H9 (cell line): ENCODE measurements around the gene POLN. TPM values are rescaled to one million over a fixed set of nuclear protein-coding genes. Genes with fewer than 3 reads are reported as not detected.

Experiments
- DNase-seq: peaks from one replicate; pipeline ENCODE4 v3.0.0-alpha.2; 2017
- H2AFZ ChIP-seq: one replicate; pipeline ENCODE4 v1.6.1; 2013; ENCODE audit warnings: mild to moderate bottlenecking, low read length, control low read depth, moderate library complexity
- H2AK5ac ChIP-seq: 2 replicates; pipeline ENCODE4 v1.6.1; 2013; ENCODE audit warnings: low read length, control low read depth, mixed read lengths; ENCODE audit not compliant: insufficient read length
- H2BK120ac ChIP-seq: one replicate; pipeline ENCODE4 v1.6.1; 2013; ENCODE audit warnings: low read depth, mild to moderate bottlenecking, low read length, control low read depth, inconsistent platforms; ENCODE audit not compliant: poor library complexity, severe bottlenecking
- H2BK12ac ChIP-seq: 2 replicates; pipeline ENCODE4 v1.6.1; 2013; ENCODE audit warnings: low read length, control low read depth, mixed read lengths, low read depth; ENCODE audit not compliant: insufficient read length
- H2BK15ac ChIP-seq: 2 replicates; pipeline ENCODE4 v1.6.1; 2013; ENCODE audit warnings: low read depth, low read length, control low read depth
- H2BK20ac ChIP-seq: one replicate; pipeline ENCODE4 v1.6.1; 2013; ENCODE audit warnings: low read depth, mild to moderate bottlenecking, low read length, control low read depth, inconsistent platforms; ENCODE audit not compliant: poor library complexity, severe bottlenecking
- H2BK5ac ChIP-seq: 2 replicates; pipeline ENCODE4 v1.6.1; 2013; ENCODE audit warnings: low read length, control low read depth, mixed read lengths; ENCODE audit not compliant: insufficient read length
- H3K14ac ChIP-seq: 2 replicates; pipeline ENCODE4 v1.6.1; 2013; ENCODE audit warnings: low read length, control low read depth; ENCODE audit not compliant: insufficient read depth
- H3K18ac ChIP-seq: 2 replicates; pipeline ENCODE4 v1.6.1; 2013; ENCODE audit warnings: low read depth, mild to moderate bottlenecking, mixed read lengths, low read length, control low read depth; ENCODE audit not compliant: insufficient read length
- H3K23ac ChIP-seq: 2 replicates; pipeline ENCODE4 v1.6.1; 2013; ENCODE audit warnings: low read length, control low read depth, mixed read lengths, low read depth; ENCODE audit not compliant: insufficient read length
- H3K23me2 ChIP-seq: 2 replicates; pipeline ENCODE4 v1.6.1; 2013; ENCODE audit warnings: low read depth, mild to moderate bottlenecking, mixed read lengths, low read length, control low read depth; ENCODE audit not compliant: insufficient read length, poor library complexity, severe bottlenecking
- H3K27ac ChIP-seq: 2 replicates; pipeline ENCODE4 v1.5.1; 2013; ENCODE audit warnings: low read length, control low read depth, mixed read lengths, low read depth; ENCODE audit not compliant: insufficient read length
- H3K27me3 ChIP-seq: 2 replicates; pipeline ENCODE4 v1.6.1; 2013; ENCODE audit warnings: low read length, control low read depth, inconsistent platforms; ENCODE audit not compliant: insufficient read depth
- H3K4ac ChIP-seq: 2 replicates; pipeline ENCODE4 v1.6.1; 2013; ENCODE audit warnings: low read depth, mild to moderate bottlenecking, control low read depth, inconsistent platforms, low read length, moderate library complexity
- H3K4me1 ChIP-seq: 2 replicates; pipeline ENCODE4 v1.6.1; 2013; ENCODE audit warnings: low read length, control low read depth, inconsistent platforms; ENCODE audit not compliant: insufficient read depth
- H3K4me2 ChIP-seq: 2 replicates; pipeline ENCODE4 v1.6.1; 2013; ENCODE audit warnings: low read length, control low read depth, mixed read lengths; ENCODE audit not compliant: insufficient read length, insufficient read depth
- H3K56ac ChIP-seq: 2 replicates; pipeline ENCODE4 v1.6.1; 2013; ENCODE audit warnings: low read depth, mild to moderate bottlenecking, mixed read lengths, low read length, control low read depth; ENCODE audit not compliant: insufficient read length
- H3K79me1 ChIP-seq: 2 replicates; pipeline ENCODE4 v1.6.1; 2013; ENCODE audit warnings: low read depth, mild to moderate bottlenecking, moderate library complexity, low read length, control low read depth, inconsistent platforms; ENCODE audit not compliant: insufficient read depth, poor library complexity, severe bottlenecking
- H3K79me2 ChIP-seq: 2 replicates; pipeline ENCODE4 v1.6.1; 2013; ENCODE audit warnings: low read length, control low read depth, inconsistent platforms; ENCODE audit not compliant: insufficient read depth
- H3K9ac ChIP-seq: 2 replicates; pipeline ENCODE4 v1.6.1; 2013; ENCODE audit warnings: low read length, control low read depth, mixed read lengths; ENCODE audit not compliant: insufficient read length; ENCODE audit errors: extremely low read depth
- H3K9me3 ChIP-seq: one replicate; pipeline ENCODE4 v1.6.1; 2013; ENCODE audit warnings: low read depth, low read length, inconsistent platforms; ENCODE audit not compliant: control insufficient read depth
- H3T11ph ChIP-seq: one replicate; pipeline ENCODE4 v1.6.1; 2013; ENCODE audit warnings: mild to moderate bottlenecking, low read length, control low read depth, inconsistent platforms
- H4K20me1 ChIP-seq: one replicate; pipeline ENCODE4 v1.6.1; 2013; ENCODE audit not compliant: control insufficient read depth, insufficient read length, insufficient read depth
- H4K5ac ChIP-seq: 2 replicates; pipeline ENCODE4 v1.6.1; 2013; ENCODE audit warnings: low read depth, mild to moderate bottlenecking, mixed read lengths, low read length, control low read depth; ENCODE audit not compliant: insufficient read length
- H4K8ac ChIP-seq: replicated peaks from 2 replicates; pipeline ENCODE4 v1.6.1; 2013; ENCODE audit warnings: low read length, control low read depth, mixed read lengths, low read depth; ENCODE audit not compliant: insufficient read length
- H4K91ac ChIP-seq: 2 replicates; pipeline ENCODE4 v1.6.1; 2013; ENCODE audit warnings: low read depth, mild to moderate bottlenecking, moderate library complexity, mixed read lengths, low read length, control low read depth; ENCODE audit not compliant: insufficient read length
- H3K27ac Mint-ChIP-seq, 3 experiments: 2 replicates in 2 of 3; 3 replicates in 1 of 3; pipeline ENCODE4 v1.8.0; 2020 to 2021; ENCODE audit warnings: mixed read lengths in 3 of 3, mild to moderate bottlenecking in 1 of 3, moderate library complexity in 1 of 3
- H3K27me3 Mint-ChIP-seq: 2 replicates; pipeline ENCODE4 v1.8.0; 2021; ENCODE audit warnings: low read depth, mild to moderate bottlenecking, moderate library complexity, mixed read lengths
- H3K36me3 Mint-ChIP-seq, 3 experiments: 2 replicates in 2 of 3; 3 replicates in 1 of 3; pipeline ENCODE4 v1.8.0; 2020 to 2021; ENCODE audit warnings: low read depth in 3 of 3, mixed read lengths in 3 of 3; ENCODE audit not compliant: insufficient read depth in 1 of 3
- H3K4me1 Mint-ChIP-seq, 2 experiments: 2 replicates each; pipeline ENCODE4 v1.8.0; 2020; ENCODE audit warnings: mixed read lengths in 2 of 2
- H3K4me3 Mint-ChIP-seq, 2 experiments: 2 replicates in 1 of 2; 3 replicates in 1 of 2; pipeline ENCODE4 v1.8.0; 2020 to 2021; ENCODE audit warnings: mild to moderate bottlenecking in 2 of 2, mixed read lengths in 2 of 2, moderate library complexity in 1 of 2
- H3K9me3 Mint-ChIP-seq, 2 experiments: 2 replicates in 1 of 2; 3 replicates in 1 of 2; pipeline ENCODE4 v1.8.0; 2020; ENCODE audit warnings: mild to moderate bottlenecking in 2 of 2, mixed read lengths in 2 of 2, moderate library complexity in 1 of 2
- WGBS: extraction: QIAGEN DNeasy Blood & Tissue Kit; methylation state at CpG from one replicate; pipeline ENCODE4 v1.1.7; 2013; ENCODE audit warnings: missing lambda C conversion rate, low lambda C conversion rate, mixed read lengths; ENCODE audit not compliant: insufficient read length; ENCODE audit errors: extremely low coverage; 5-methylcytosine and 5-hydroxymethylcytosine counted together
- total RNA-seq: library from RNA; stranded (reverse); gene quantifications from 2 replicates; pipeline ENCODE4 v1.2.1, GENCODE V29; 2021
- TF ChIP-seq, protein P1 (sequence below): fragments of 200-600 bp; sonication (generic); conservative IDR thresholded peaks from 3 replicates; pipeline ENCODE4 v1.8.0; 2021; ENCODE audit warnings: antibody characterized with exemption, mild to moderate bottlenecking

Gene POLN
- total RNA-seq, 1 experiment from 2014 or later, result 0.74 TPM

GRCh38 chr4:2172627-2173231 is 69.2 kb downstream of the POLN start:
- H2BK5ac ChIP-seq, result no peak overlapping the region
- no peak overlapping the region for H3K18ac ChIP-seq
- no peak overlapping the region for H3K27ac Mint-ChIP-seq
- H4K8ac ChIP-seq, result no peak overlapping the region
- H3K27me3 ChIP-seq, result no peaks in the 10 kb centered on the region
- no peak overlapping the region for H2AK5ac ChIP-seq
- H3K4me1 Mint-ChIP-seq, result no peaks in the 10 kb centered on the region
- no peak overlapping the region for H3K4me3 Mint-ChIP-seq
- H3K4me2 ChIP-seq, result no peak overlapping the region
- H3K79me2 ChIP-seq, result no peaks in the 10 kb centered on the region
- H3K9ac ChIP-seq, result no peak overlapping the region
- no peaks in the 10 kb centered on the region for H3K9me3 ChIP-seq
- H3K23me2 ChIP-seq, result no peaks in the 10 kb centered on the region
- H3K23ac ChIP-seq, result no peak overlapping the region
- no peak overlapping the region for H3K14ac ChIP-seq
- no peak overlapping the region for H3K27ac ChIP-seq
- no peaks in the 10 kb centered on the region for H3K4me1 ChIP-seq
- H2AFZ ChIP-seq, result no peak overlapping the region
- no peak for DNase-seq
- no peak overlapping the region for H4K5ac ChIP-seq
- no peak overlapping the region for H2BK12ac ChIP-seq
- H3K27me3 Mint-ChIP-seq, result peaks cover 2% of the 10 kb centered on the region; the same call in 1 of the 2 replicates
- no peaks in the 10 kb centered on the region for H3K79me1 ChIP-seq
- no CpG with 5 or more reads among the region's 8 CpGs for WGBS
- no peak overlapping the region for H2BK20ac ChIP-seq
- H2BK15ac ChIP-seq, result no peak overlapping the region
- no peak overlapping the region for H3T11ph ChIP-seq
- no peak overlapping the region for H2BK120ac ChIP-seq
- H3K56ac ChIP-seq, result no peak overlapping the region
- H3K36me3 Mint-ChIP-seq, result no peaks in the 10 kb centered on the region; a peak in 1 of 7 replicates
- no peak overlapping the region for H3K4ac ChIP-seq
- H4K20me1 ChIP-seq, result no peaks in the 10 kb centered on the region
- H4K91ac ChIP-seq, result no peak overlapping the region
- H3K9me3 Mint-ChIP-seq, result no peaks in the 10 kb centered on the region
- TF ChIP-seq, protein P1, sequence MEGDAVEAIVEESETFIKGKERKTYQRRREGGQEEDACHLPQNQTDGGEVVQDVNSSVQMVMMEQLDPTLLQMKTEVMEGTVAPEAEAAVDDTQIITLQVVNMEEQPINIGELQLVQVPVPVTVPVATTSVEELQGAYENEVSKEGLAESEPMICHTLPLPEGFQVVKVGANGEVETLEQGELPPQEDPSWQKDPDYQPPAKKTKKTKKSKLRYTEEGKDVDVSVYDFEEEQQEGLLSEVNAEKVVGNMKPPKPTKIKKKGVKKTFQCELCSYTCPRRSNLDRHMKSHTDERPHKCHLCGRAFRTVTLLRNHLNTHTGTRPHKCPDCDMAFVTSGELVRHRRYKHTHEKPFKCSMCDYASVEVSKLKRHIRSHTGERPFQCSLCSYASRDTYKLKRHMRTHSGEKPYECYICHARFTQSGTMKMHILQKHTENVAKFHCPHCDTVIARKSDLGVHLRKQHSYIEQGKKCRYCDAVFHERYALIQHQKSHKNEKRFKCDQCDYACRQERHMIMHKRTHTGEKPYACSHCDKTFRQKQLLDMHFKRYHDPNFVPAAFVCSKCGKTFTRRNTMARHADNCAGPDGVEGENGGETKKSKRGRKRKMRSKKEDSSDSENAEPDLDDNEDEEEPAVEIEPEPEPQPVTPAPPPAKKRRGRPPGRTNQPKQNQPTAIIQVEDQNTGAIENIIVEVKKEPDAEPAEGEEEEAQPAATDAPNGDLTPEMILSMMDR, result no peak
